HEK293T (cell line): ENCODE data around the gene BTN2A1.

ENCODE experiments used
- CTCF ChIA-PET: fragments of 350-600 bp; formaldehyde crosslinking; extraction: SDS; loops from one replicate; lab custom pipeline; 2021; ENCODE audit warnings: antibody characterized with exemption, inconsistent platforms; lab: Yijun Ruan, JAX
- POLR2A ChIA-PET: fragments of 350-600 bp; formaldehyde crosslinking; extraction: SDS; loops from one replicate; lab custom pipeline; 2020; ENCODE audit warnings: antibody characterized with exemption, inconsistent platforms; lab: Yijun Ruan, JAX
- DNase-seq: peaks from one replicate; pipeline ENCODE4 v3.0.0; 2012; ENCODE audit warnings: mixed read lengths; ENCODE audit errors: extremely low spot score
- ARNT ChIP-seq: fragments of 450-650 bp; IDR thresholded peaks from 2 replicates; pipeline ENCODE4 v1.6.1; 2017; ENCODE audit warnings: mild to moderate bottlenecking
- BHLHE40 ChIP-seq: fragments of 450-650 bp; IDR thresholded peaks from 2 replicates; pipeline ENCODE4 v1.6.1; 2016; ENCODE audit warnings: mild to moderate bottlenecking, moderate library complexity, borderline replicate concordance
- CTBP1 ChIP-seq: fragments of 450-650 bp; IDR thresholded peaks from 2 replicates; pipeline ENCODE4 v1.6.1; 2016; ENCODE audit warnings: borderline replicate concordance
- ELF4 ChIP-seq: fragments of 450-650 bp; IDR thresholded peaks from 2 replicates; pipeline ENCODE4 v1.6.1; 2017; ENCODE audit warnings: antibody characterized with exemption
- FOXA1 ChIP-seq: fragments of 450-650 bp; IDR thresholded peaks from 2 replicates; pipeline ENCODE4 v1.6.1; 2016; ENCODE audit warnings: mild to moderate bottlenecking
- FOXK2 ChIP-seq: fragments of 450-650 bp; IDR thresholded peaks from 2 replicates; pipeline ENCODE4 v1.6.1; 2016; ENCODE audit warnings: mild to moderate bottlenecking
- FOXM1 ChIP-seq: fragments of 450-650 bp; IDR thresholded peaks from 2 replicates; pipeline ENCODE4 v1.6.1; 2017; ENCODE audit warnings: mild to moderate bottlenecking, borderline replicate concordance
- HDGF ChIP-seq: fragments of 450-650 bp; IDR thresholded peaks from 2 replicates; pipeline ENCODE4 v1.6.1; 2017; ENCODE audit warnings: antibody characterized with exemption, borderline replicate concordance
- L3MBTL2 ChIP-seq: fragments of 450-650 bp; conservative IDR thresholded peaks from 2 replicates; pipeline ENCODE4 v1.6.1; 2016; ENCODE audit warnings: mild to moderate bottlenecking
- LEF1 ChIP-seq: fragments of 450-650 bp; IDR thresholded peaks from 2 replicates; pipeline ENCODE4 v1.6.1; 2017; ENCODE audit warnings: mild to moderate bottlenecking, borderline replicate concordance
- NFRKB ChIP-seq: fragments of 450-650 bp; IDR thresholded peaks from 2 replicates; pipeline ENCODE4 v1.6.1; 2016; ENCODE audit warnings: mild to moderate bottlenecking, moderate library complexity
- PKNOX1 ChIP-seq: fragments of 450-650 bp; IDR thresholded peaks from 2 replicates; pipeline ENCODE4 v1.6.1; 2016
- SP1 ChIP-seq: fragments of 450-650 bp; IDR thresholded peaks from 2 replicates; pipeline ENCODE4 v1.6.1; 2017
- SUZ12 ChIP-seq: fragments of 450-650 bp; IDR thresholded peaks from 2 replicates; pipeline ENCODE4 v1.6.1; 2016; ENCODE audit warnings: mild to moderate bottlenecking
- TARDBP ChIP-seq: fragments of 450-650 bp; IDR thresholded peaks from 2 replicates; pipeline ENCODE4 v1.6.1; 2016
- ZNF384 ChIP-seq: fragments of 450-650 bp; IDR thresholded peaks from 2 replicates; pipeline ENCODE4 v1.6.1; 2016

Gene BTN2A1

DNA sequence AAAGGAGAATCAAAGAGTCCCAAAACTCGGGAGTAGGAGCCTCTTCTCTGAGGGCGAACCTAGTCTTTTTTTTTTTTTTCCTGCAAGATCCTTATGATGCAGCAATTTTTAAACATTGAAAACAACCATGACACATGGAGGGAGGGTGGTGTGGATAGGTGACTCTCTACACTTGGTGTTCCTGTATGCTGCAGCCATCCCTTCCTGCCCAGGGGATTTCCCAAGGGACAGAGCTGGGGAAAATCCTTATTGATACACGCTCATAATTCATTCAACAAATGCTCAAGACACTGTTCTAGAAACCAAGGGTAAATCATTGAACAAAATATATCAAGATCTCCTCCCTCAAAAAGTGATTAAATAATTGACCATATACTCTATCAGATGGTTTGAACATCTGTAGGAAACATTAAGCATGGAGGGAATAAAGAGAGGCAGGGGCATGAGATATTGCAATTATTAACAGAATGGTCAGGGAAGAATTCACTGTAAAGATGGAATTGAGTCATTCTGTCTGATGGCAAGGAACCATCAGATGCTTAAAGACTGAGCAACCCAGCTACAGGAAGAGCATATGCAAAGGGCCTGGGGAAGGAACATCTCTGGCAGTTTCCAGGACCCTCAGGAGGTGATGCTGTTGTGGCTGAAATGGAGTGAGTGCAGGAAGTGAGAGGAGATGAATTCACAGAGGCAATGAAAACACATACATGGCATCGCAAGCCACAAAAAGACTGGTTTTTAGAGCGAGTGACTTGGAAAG is 30.9 kb upstream of the BTN2A1 start:
- TF ChIP-seq PKNOX1 (no peak), HDGF (no peak), CTBP1 (no peak), FOXA1 (no peak), FOXK2 (no peak), ELF4 (no peak), LEF1 (no peak), FOXM1 (no peak), TARDBP (no peak), SP1 (no peak), ARNT (no peak), SUZ12 (no peak), ZNF384 (no peak), BHLHE40 (no peak), L3MBTL2 (no peak), NFRKB (no peak)
- DNase-seq: no peak
- ChIA-PET POLR2A (no interaction called here), CTCF (no interaction called here)

- ChIA-PET CTCF (no interaction called here), POLR2A (no interaction called here)
- DNase-seq: no peak
- no peak for TF ChIP-seq ELF4
- TF ChIP-seq FOXA1: no peak
- TF ChIP-seq LEF1: no peak
- TF ChIP-seq CTBP1: no peak
- TF ChIP-seq SP1: no peak
- TF ChIP-seq FOXK2: no peak
- TF ChIP-seq PKNOX1: no peak
- no peak for TF ChIP-seq HDGF
- TF ChIP-seq FOXM1: no peak
- no peak for TF ChIP-seq NFRKB
- no peak for TF ChIP-seq ZNF384
- no peak for TF ChIP-seq TARDBP
- TF ChIP-seq BHLHE40: no peak
- no peak for TF ChIP-seq L3MBTL2
- TF ChIP-seq SUZ12: no peak
- no peak for TF ChIP-seq ARNT
Measured at GRCh38 chr6:26427451-26427809, 30.3 kb upstream of the BTN2A1 start.

GRCh38 chr6:26428206-26428605 is 29.5 kb upstream of the BTN2A1 start:
- no peak for DNase-seq
- ChIA-PET POLR2A (no interaction called here), CTCF (no interaction called here)
- TF ChIP-seq LEF1 (no peak), FOXM1 (no peak), ELF4 (no peak), ZNF384 (no peak), NFRKB (no peak), PKNOX1 (no peak), ARNT (no peak), HDGF (no peak), FOXA1 (no peak), FOXK2 (no peak), L3MBTL2 (no peak), SP1 (no peak), SUZ12 (no peak), CTBP1 (no peak), BHLHE40 (no peak), TARDBP (no peak)

GRCh38 chr6:26430787-26431186 is 27.0 kb upstream of the BTN2A1 start:
- DNase-seq: no peak
- TF ChIP-seq TARDBP: no peak
- TF ChIP-seq BHLHE40: no peak
- no peak for TF ChIP-seq FOXA1
- no peak for TF ChIP-seq SP1
- no peak for TF ChIP-seq FOXK2
- CTCF ChIA-PET: no interaction called here
- POLR2A ChIA-PET: no interaction called here

DNA sequence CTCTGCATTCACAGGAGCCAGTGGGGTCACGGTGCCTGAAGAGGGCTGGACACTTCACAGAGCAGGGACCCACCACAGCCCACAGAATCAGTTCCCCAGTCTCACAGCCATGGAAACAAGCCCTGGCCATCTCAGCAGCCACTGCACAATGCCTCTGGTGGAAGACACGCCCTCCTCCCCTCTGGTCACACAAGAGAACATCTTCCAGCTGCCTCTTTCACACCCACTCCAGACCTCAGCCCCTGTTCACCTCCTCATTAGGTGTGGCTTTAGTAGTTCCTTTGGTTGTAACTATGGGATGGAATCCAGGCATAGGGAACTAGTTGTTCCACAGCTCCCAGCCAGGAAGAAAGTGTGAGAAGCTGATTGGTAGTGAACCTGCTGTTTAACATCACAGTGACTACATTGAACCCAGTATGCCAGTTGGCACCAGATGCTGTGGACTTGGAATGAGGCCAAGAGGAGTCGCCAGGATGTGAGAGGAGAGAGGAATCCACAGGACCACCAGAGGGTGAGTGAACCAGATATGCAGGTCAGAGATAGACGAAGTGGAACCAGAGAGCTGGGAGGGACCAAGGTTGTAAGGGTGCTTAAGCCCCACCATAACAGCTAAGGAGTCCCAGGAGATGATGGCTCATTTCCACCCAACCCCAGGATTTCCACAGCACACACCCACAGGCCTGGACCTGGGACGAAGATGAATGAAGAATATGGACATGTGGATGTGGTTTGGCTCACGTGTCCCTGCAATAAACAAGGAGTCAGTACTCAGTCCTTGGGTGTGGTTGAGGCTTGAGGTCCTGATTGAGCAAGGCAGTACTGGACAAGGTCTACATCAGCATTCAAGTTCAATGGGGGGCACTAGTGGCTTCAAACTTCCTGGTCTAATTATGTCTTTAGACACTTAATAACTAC is 26.2 kb upstream of the BTN2A1 start:
- POLR2A ChIA-PET: no interaction called here

More for the DNA sequence above, 26.2 kb upstream of the BTN2A1 start:
- CTCF ChIA-PET: interaction anchor here (0.6 kb wide), 1 partner anchor 366 kb away, joined by 3 read pairs; no protein-coding TSS in a partner anchor
- no peak for TF ChIP-seq CTBP1
- no peak for TF ChIP-seq HDGF
- TF ChIP-seq TARDBP: no peak
- no peak for TF ChIP-seq FOXK2
- no peak for TF ChIP-seq FOXM1
- TF ChIP-seq SP1: no peak
- TF ChIP-seq NFRKB: no peak
- no peak for TF ChIP-seq L3MBTL2
- TF ChIP-seq FOXA1: no peak
- DNase-seq: no peak
